B cell (primary cell): ENCODE data around the gene EBLN2. TPM values are rescaled to one million over a fixed set of nuclear protein-coding genes. Genes with fewer than 3 reads are reported as not detected.

Experiments used
- ATAC-seq: fragments of 200-7000 bp; cut with Tn5 transposase; one replicate; pipeline ENCODE4 v1.10.0; 2021; ENCODE audit warnings: low read depth, mild to moderate bottlenecking, moderate number of reproducible peaks, moderate library complexity
- CTCF ChIA-PET: fragments of 350-600 bp; sonication (Branson Sonifier 250); formaldehyde crosslinking; loops from one replicate; lab custom pipeline; 2021; ENCODE audit warnings: antibody characterized with exemption, inconsistent platforms; lab: Charles Lee
- POLR2A ChIA-PET: fragments of 350-600 bp; sonication (Branson Sonifier 250); formaldehyde crosslinking; loops from one replicate; lab custom pipeline; 2021; ENCODE audit warnings: antibody characterized with exemption; lab: Charles Lee
- DNase-seq: peaks from one replicate; pipeline ENCODE4 v3.0.0; 2013
- H2AFZ ChIP-seq: 2 replicates; pipeline ENCODE4 v1.6.1; 2012; ENCODE audit warnings: mild to moderate bottlenecking, low read depth, low read length; ENCODE audit not compliant: insufficient read depth, poor library complexity, severe bottlenecking
- H3K27ac ChIP-seq, 2 donors: 1 replicate in 1 of 2; 2 replicates in 1 of 2; pipeline ENCODE4 v1.5.1; 2012 to 2013; ENCODE audit warnings: low read length in 2 of 2, mild to moderate bottlenecking in 2 of 2, moderate library complexity in 1 of 2
- H3K27me3 ChIP-seq, 4 experiments: fragments of 200-600 bp in 1 of 4; sonication (generic) in 1 of 4; replicated peaks in 1 of 4; 1 replicate in 2 of 4; 2 replicates in 2 of 4; pipeline versions ENCODE4 v1.6.1 to v1.7.0; 2013 to 2016; ENCODE audit warnings: low read length in 3 of 4, mild to moderate bottlenecking in 2 of 4, mixed read lengths in 1 of 4, moderate library complexity in 1 of 4; ENCODE audit not compliant: insufficient read depth in 4 of 4, control insufficient read depth in 3 of 4; ENCODE audit errors: control extremely low read depth in 1 of 4
- H3K36me3 ChIP-seq, 2 experiments: replicated peaks in 1 of 2; 1 replicate in 1 of 2; 2 replicates in 1 of 2; pipeline versions ENCODE4 v1.6.1 to v1.7.1; 2013; ENCODE audit warnings: low read length in 1 of 2; ENCODE audit not compliant: insufficient read depth in 2 of 2, control insufficient read depth in 1 of 2; ENCODE audit errors: control extremely low read depth in 1 of 2, extremely low read depth in 1 of 2
- H3K4me1 ChIP-seq, 2 donors: fragments of 200-600 bp in 1 of 2; sonication (generic) in 1 of 2; 1 replicate in 1 of 2; 2 replicates in 1 of 2; pipeline versions ENCODE4 v1.5.1 to v1.6.1; 2013 to 2017; ENCODE audit warnings: low read length in 2 of 2; ENCODE audit not compliant: control insufficient read depth in 2 of 2, insufficient read depth in 2 of 2
- H3K4me2 ChIP-seq: replicated peaks from 2 replicates; pipeline ENCODE3; 2012; ENCODE audit warnings: mild to moderate bottlenecking, low read depth, low read length; ENCODE audit not compliant: poor library complexity, severe bottlenecking
- H3K4me3 ChIP-seq, 5 experiments: fragments of 200-600 bp in 1 of 5; sonication (generic) in 1 of 5; 1 replicate in 3 of 5; 2 replicates in 2 of 5; pipeline versions ENCODE4 v1.5.1 to v1.7.0; 2011 to 2016; ENCODE audit warnings: low read length in 4 of 5, mild to moderate bottlenecking in 4 of 5, low read depth in 2 of 5, control low read depth in 1 of 5, moderate library complexity in 1 of 5; ENCODE audit not compliant: insufficient read depth in 1 of 5; ENCODE audit errors: control extremely low read depth in 1 of 5, extremely low read depth in 1 of 5
- H3K79me2 ChIP-seq: fragments of 200-600 bp; sonication (generic); one replicate; pipeline ENCODE4 v1.6.0; 2016; ENCODE audit warnings: low read length; ENCODE audit not compliant: control insufficient read depth, insufficient read depth
- H3K9ac ChIP-seq: fragments of 200-600 bp; sonication (generic); 2 replicates; pipeline ENCODE4 v1.6.1; 2017; ENCODE audit warnings: mild to moderate bottlenecking, low read length, moderate library complexity
- H3K9me3 ChIP-seq, 3 donors: one replicate each; pipeline versions ENCODE4 v1.6.1 to v1.7.1; 2013; ENCODE audit warnings: low read length in 2 of 3; ENCODE audit not compliant: control insufficient read depth in 2 of 3, insufficient read depth in 1 of 3; ENCODE audit errors: control extremely low read depth in 1 of 3
- H4K20me1 ChIP-seq: 2 replicates; pipeline ENCODE4 v1.6.0; 2012; ENCODE audit warnings: mild to moderate bottlenecking, low read length; ENCODE audit not compliant: insufficient read depth, control insufficient read depth, poor library complexity, severe bottlenecking
- H3K27ac Mint-ChIP-seq: one replicate; pipeline ENCODE4 v1.8.0; 2021; ENCODE audit warnings: mixed read lengths
- H3K27me3 Mint-ChIP-seq: one replicate; pipeline ENCODE4 v1.8.0; 2021; ENCODE audit warnings: mixed read lengths
- H3K4me1 Mint-ChIP-seq: one replicate; pipeline ENCODE4 v1.8.0; 2021; ENCODE audit warnings: mixed read lengths
- H3K4me3 Mint-ChIP-seq: one replicate; pipeline ENCODE4 v1.8.0; 2021; ENCODE audit warnings: mixed read lengths
- H3K9me3 Mint-ChIP-seq: one replicate; pipeline ENCODE4 v1.8.0; 2022; ENCODE audit warnings: mixed read lengths; ENCODE audit not compliant: insufficient read depth
- CTCF ChIP-seq: fragments of 200-600 bp; IDR thresholded peaks from one replicate; pipeline ENCODE4 v1.8.0; 2022; ENCODE audit warnings: antibody characterized with exemption, mild to moderate bottlenecking
- EZH2 ChIP-seq: IDR thresholded peaks from 2 replicates; pipeline ENCODE4 v1.6.1; 2012; ENCODE audit warnings: borderline replicate concordance, low read depth, mild to moderate bottlenecking, moderate library complexity, low read length; ENCODE audit not compliant: insufficient read depth, poor library complexity, severe bottlenecking
- WGBS: methylation state at CpG from one replicate; pipeline ENCODE4 v1.1.5; 2013; ENCODE audit warnings: missing lambda C conversion rate; ENCODE audit not compliant: insufficient coverage; 5-methylcytosine and 5-hydroxymethylcytosine counted together
- intact Hi-C: fragments of 100-400 bp; cut with micrococcal nuclease; formaldehyde crosslinking; loops from one replicate; pipeline ENCODE4 v1.10.0; 2022
- polyA plus RNA-seq: library from polyadenylated mRNA; depleted of rRNA; stranded (reverse); fragments of >200 nt; gene quantifications from 2 replicates; pipeline ENCODE4 v1.2.3, GENCODE V29; 2012
- total RNA-seq, 2 donors: library from RNA; stranded (reverse); fragments of 120-200 nt in 1 of 2; gene quantifications; 1 replicate in 1 of 2; 2 replicates in 1 of 2; pipeline versions ENCODE4 v1.2.3 to v1.2.4, GENCODE V29; 2013 to 2022

Gene EBLN2
- total and polyA plus RNA-seq, 2 donors (not counting 1 experiment from before 2014, with no cell fraction given) = 4.5 to 10.2 TPM

DNA sequence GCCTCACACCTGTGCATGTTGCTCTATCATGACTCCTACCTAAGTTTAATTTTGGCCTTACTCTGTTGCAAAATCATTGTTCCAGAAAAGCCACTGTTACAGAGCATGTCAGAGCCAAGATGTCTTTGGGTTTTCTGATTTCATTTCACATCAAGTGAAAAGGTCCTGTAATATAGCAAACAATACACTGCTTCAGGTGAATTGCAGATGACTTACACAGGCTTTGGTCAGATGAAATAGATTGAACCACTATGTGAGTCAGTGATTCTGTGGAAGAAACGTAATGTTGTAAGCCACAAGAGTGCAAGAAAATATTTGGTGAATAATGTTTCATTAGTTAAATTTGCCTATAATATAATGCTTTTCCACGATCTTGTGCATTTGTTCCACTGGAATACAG is 22.7 kb downstream of the EBLN2 start:
- Mint-ChIP-seq H3K4me1 (peaks cover 2% of the 10 kb centered on the region), H3K9me3 (no peaks in the 10 kb centered on the region), H3K27ac (no peak overlapping the region), H3K27me3 (no peaks in the 10 kb centered on the region), H3K4me3 (no peak overlapping the region)
- ATAC-seq (no peak), DNase-seq (no peak)
- no peak overlapping the region for H3K4me3 ChIP-seq
- CTCF ChIA-PET = interaction anchor here (2.8 kb wide), 1 partner anchor 144 kb away, joined by 33 read pairs; no protein-coding TSS in a partner anchor
- H3K9me3 ChIP-seq = no peaks in the 10 kb centered on the region
- H4K20me1 ChIP-seq = no peaks in the 10 kb centered on the region
- H3K4me2 ChIP-seq = no peak overlapping the region
- no peaks in the 10 kb centered on the region for H3K36me3 ChIP-seq
- H3K79me2 ChIP-seq = no peaks in the 10 kb centered on the region
- TF ChIP-seq CTCF (no peak), EZH2 (no peak)
- intact Hi-C loops = no loop called here
- POLR2A ChIA-PET = interaction anchor here (0.7 kb wide), 1 partner anchor 1370 kb away, joined by 3 read pairs; no protein-coding TSS in a partner anchor
- no peak overlapping the region for H2AFZ ChIP-seq
- no peak overlapping the region for H3K9ac ChIP-seq
- H3K27me3 ChIP-seq = no peaks in the 10 kb centered on the region
- no CpG with 5 or more reads among the region's 2 CpGs for WGBS
- H3K27ac ChIP-seq = no peak overlapping the region
- peaks cover 0 to 2% of the 10 kb centered on the region in 2 donors for H3K4me1 ChIP-seq

DNA sequence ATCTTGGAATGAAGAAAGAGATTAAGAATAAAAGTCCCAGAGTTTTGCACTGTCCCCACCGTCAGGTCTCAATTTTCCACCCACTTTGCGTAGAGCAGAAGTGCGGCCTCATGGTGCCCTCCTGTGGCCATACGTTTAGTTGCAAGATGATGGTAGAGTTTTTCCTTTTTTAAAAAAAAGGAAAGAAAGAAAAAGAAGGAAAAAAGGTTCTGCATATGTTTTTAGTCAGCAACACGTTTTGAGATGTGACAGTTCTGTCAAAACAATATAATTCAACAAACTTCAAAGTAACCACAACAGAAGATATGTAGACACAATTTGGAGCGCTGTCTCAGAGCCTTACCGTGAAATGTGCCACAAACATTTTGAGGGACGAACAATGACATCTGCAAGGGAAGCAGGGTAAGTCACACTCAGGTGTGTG is 24.6 kb downstream of the EBLN2 start:
- WGBS = 83% methylated on average over 3 of the region's 8 CpGs
- peak; percentile 53 for DNase-seq
- H3K27ac ChIP-seq = no peak overlapping the region

More for the DNA sequence above, 24.6 kb downstream of the EBLN2 start:
- Histone ChIP-seq H3K79me2 (no peaks in the 10 kb centered on the region), H3K27me3 (no peaks in the 10 kb centered on the region), H2AFZ (no peak overlapping the region), H3K4me1 (peaks cover 0 to 2% of the 10 kb centered on the region in 2 donors), H4K20me1 (no peaks in the 10 kb centered on the region), H3K9ac (no peak overlapping the region), H3K4me2 (no peak overlapping the region), H3K36me3 (no peaks in the 10 kb centered on the region), H3K4me3 (no peak overlapping the region), H3K9me3 (no peaks in the 10 kb centered on the region)
- Mint-ChIP-seq H3K4me1 (peaks cover 2% of the 10 kb centered on the region), H3K4me3 (no peak overlapping the region), H3K9me3 (no peaks in the 10 kb centered on the region), H3K27me3 (peaks cover 3% of the 10 kb centered on the region), H3K27ac (no peak overlapping the region)
- peak; percentile 49 for ATAC-seq
- intact Hi-C loops = loop anchor here (1.0 to 2.0 kb wide), 3 partner anchors 147 to 1375 kb away; no protein-coding TSS in a partner anchor
- TF ChIP-seq EZH2 = no peak
- TF ChIP-seq CTCF = peak; percentile 92
- ChIA-PET CTCF (interaction anchor here (0.7 to 3.2 kb wide), 18 partner anchors 10 to 1375 kb away, joined by 3 to 33 read pairs (median 4); no protein-coding TSS in a partner anchor), POLR2A (no interaction called here)
